SKM-1 treated with dmso at 0.1 percent for 144 hours (cell line): ENCODE measurements around the gene SLC29A3.

Source experiments
- DNase-seq: peaks from one replicate; lab custom pipeline; 2025; ENCODE audit not compliant: unreplicated experiment; lab: John Stamatoyannopoulos, UW

The SLC29A3 gene

GRCh38 chr10:71408436-71409225 lies 89.6 kb downstream of the SLC29A3 start:
- DNase-seq = no peak

GRCh38 chr10:71409516-71410104 lies 90.6 kb downstream of the SLC29A3 start:
- DNase-seq = no peak
